HFF-Myc (cell line): ENCODE data around the gene KIAA0408.

ENCODE experiments used
- DNase-seq: peaks from one replicate; pipeline ENCODE4 v3.0.0-alpha.2; 2011; ENCODE audit warnings: low read depth; ENCODE audit errors: extremely low read depth
- H3K4me3 ChIP-seq: replicated peaks from 2 replicates; pipeline ENCODE4 v1.5.1; 2011; ENCODE audit warnings: low read depth, mild to moderate bottlenecking, control low read depth, low read length
- TF ChIP-seq, protein P1 (sequence below): IDR thresholded peaks from 2 replicates; pipeline ENCODE4 v1.5.1; 2012; ENCODE audit warnings: mild to moderate bottlenecking, low read depth, low read length, control low read depth; ENCODE audit errors: missing control alignments

Gene KIAA0408

GRCh38 chr6:127457456-127458064, 1.6 kb downstream of the KIAA0408 start:
- DNase-seq, result no peak
- TF ChIP-seq, protein P1, sequence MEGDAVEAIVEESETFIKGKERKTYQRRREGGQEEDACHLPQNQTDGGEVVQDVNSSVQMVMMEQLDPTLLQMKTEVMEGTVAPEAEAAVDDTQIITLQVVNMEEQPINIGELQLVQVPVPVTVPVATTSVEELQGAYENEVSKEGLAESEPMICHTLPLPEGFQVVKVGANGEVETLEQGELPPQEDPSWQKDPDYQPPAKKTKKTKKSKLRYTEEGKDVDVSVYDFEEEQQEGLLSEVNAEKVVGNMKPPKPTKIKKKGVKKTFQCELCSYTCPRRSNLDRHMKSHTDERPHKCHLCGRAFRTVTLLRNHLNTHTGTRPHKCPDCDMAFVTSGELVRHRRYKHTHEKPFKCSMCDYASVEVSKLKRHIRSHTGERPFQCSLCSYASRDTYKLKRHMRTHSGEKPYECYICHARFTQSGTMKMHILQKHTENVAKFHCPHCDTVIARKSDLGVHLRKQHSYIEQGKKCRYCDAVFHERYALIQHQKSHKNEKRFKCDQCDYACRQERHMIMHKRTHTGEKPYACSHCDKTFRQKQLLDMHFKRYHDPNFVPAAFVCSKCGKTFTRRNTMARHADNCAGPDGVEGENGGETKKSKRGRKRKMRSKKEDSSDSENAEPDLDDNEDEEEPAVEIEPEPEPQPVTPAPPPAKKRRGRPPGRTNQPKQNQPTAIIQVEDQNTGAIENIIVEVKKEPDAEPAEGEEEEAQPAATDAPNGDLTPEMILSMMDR, result no peak
- H3K4me3 ChIP-seq, result no peak overlapping the region

DNA sequence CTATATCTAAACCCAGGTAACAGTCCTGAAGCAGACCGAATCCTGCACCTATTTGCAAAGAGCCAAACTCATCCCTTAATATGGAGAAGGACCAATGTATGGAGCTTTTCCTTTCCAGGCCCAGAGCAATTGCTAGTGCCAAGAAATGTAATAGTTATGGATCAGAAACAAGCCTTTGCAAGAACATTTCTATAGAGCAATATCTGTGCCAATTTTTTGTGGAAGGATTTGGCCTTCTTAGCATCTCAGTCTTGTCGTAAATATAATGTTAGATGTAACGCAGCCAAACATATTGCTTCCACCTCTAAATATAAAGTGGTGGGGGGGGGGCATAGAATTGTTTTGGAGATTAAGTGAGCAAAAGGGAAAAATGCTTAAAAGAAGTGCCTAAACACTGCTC, 2.7 kb downstream of the KIAA0408 start:
- H3K4me3 ChIP-seq, result no peak overlapping the region
- DNase-seq, result no peak
- TF ChIP-seq, protein P1, result no peak

GRCh38 chr6:127453845-127454619, 5.2 kb downstream of the KIAA0408 start:
- DNase-seq, result no peak
- no peak overlapping the region for H3K4me3 ChIP-seq
- TF ChIP-seq, protein P1, result no peak

DNA sequence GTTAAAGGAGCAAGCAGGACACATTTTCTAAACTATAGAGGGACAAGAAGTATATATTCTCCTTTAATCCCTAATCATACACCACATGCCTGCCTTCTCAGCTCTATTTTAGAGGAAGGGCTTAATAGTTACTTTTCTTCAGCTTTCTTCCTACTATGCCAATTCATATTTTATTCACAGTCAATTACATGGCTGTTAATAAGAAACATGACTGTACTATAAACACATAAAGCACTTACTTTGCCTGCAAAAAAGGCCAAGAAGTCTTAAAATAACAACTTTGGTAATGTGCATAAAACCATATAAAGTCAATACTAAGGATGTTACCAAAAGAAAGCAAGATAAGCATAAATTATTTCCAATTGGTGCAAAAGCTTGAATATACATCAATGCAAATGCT, 6.4 kb downstream of the KIAA0408 start:
- DNase-seq, result no peak
- H3K4me3 ChIP-seq, result no peak overlapping the region
- TF ChIP-seq, protein P1, result no peak

- TF ChIP-seq, protein P1, result no peak
- DNase-seq, result no peak
- H3K4me3 ChIP-seq, result no peak overlapping the region
These were observed 7.8 kb downstream of the KIAA0408 start for GRCh38 chr6:127451388-127451787.

DNA sequence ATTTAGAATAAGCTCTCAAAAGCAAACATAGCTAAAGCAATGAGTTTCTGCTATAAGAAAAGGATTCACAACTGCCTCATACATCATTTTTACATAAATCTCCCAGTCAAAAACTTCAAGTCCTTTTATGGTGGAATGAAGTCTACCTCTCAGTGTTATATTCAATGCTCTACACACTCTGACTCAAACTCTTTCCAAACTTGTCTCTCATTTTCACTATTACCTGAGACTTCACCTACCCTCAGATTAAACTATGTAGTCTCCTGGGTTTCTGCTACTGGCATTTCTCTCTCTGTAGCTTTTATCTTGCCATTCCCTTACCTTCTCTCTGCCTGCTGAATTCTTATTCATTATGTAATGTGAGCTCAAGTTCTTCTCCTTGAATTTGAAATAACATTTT, 11.4 kb downstream of the KIAA0408 start:
- TF ChIP-seq, protein P1, result no peak
- no peak for DNase-seq
- H3K4me3 ChIP-seq, result no peak overlapping the region
